NT2/D1 (cell line): Measurements from ENCODE around the gene MS4A10.

Experiments used
- SUZ12 ChIP-seq: IDR thresholded peaks from 2 replicates; pipeline ENCODE4 v1.6.1; 2011; ENCODE audit not compliant: insufficient read length, insufficient read depth; ENCODE audit errors: extremely low read depth
- ZNF274 ChIP-seq: IDR thresholded peaks from 2 replicates; pipeline ENCODE4 v1.6.1; 2011; ENCODE audit warnings: mild to moderate bottlenecking, low read depth, low read length

GRCh38 chr11:60831143-60831500 is 46.0 kb downstream of the MS4A10 start:
- TF ChIP-seq ZNF274 (no peak), SUZ12 (no peak)
